Activated naive CD8-positive, alpha-beta T cell treated with anti-CD3 and anti-CD28 coated beads for 36 hours (primary cell): ENCODE data around the gene PRSS33. TPM values are rescaled to one million over a fixed set of nuclear protein-coding genes. Genes with fewer than 3 reads are reported as not detected.

Experiments used
- DNase-seq: peaks from one replicate; pipeline ENCODE4 v3.0.0; 2021
- H3K27ac Mint-ChIP-seq: one replicate; pipeline ENCODE4 v1.8.0; 2022; ENCODE audit warnings: mild to moderate bottlenecking, moderate library complexity, mixed read lengths
- H3K27me3 Mint-ChIP-seq: one replicate; pipeline ENCODE4 v1.8.0; 2022; ENCODE audit warnings: mild to moderate bottlenecking, mixed read lengths
- H3K36me3 Mint-ChIP-seq: one replicate; pipeline ENCODE4 v1.8.0; 2021; ENCODE audit warnings: mild to moderate bottlenecking, mixed read lengths
- H3K4me1 Mint-ChIP-seq: one replicate; pipeline ENCODE4 v1.8.0; 2021; ENCODE audit warnings: mixed read lengths
- H3K4me3 Mint-ChIP-seq: one replicate; pipeline ENCODE4 v1.8.0; 2022; ENCODE audit warnings: mild to moderate bottlenecking, moderate library complexity, mixed read lengths
- H3K9me3 Mint-ChIP-seq: one replicate; pipeline ENCODE4 v1.8.0; 2022; ENCODE audit warnings: mixed read lengths
- total RNA-seq, 2 experiments: library from RNA; stranded (reverse); gene quantifications; one replicate each; pipeline ENCODE4 v1.2.3, GENCODE V29; 2021

The PRSS33 gene
- total RNA-seq, 2 experiments from 2014 or later: 0.40 to 0.54 TPM

DNA sequence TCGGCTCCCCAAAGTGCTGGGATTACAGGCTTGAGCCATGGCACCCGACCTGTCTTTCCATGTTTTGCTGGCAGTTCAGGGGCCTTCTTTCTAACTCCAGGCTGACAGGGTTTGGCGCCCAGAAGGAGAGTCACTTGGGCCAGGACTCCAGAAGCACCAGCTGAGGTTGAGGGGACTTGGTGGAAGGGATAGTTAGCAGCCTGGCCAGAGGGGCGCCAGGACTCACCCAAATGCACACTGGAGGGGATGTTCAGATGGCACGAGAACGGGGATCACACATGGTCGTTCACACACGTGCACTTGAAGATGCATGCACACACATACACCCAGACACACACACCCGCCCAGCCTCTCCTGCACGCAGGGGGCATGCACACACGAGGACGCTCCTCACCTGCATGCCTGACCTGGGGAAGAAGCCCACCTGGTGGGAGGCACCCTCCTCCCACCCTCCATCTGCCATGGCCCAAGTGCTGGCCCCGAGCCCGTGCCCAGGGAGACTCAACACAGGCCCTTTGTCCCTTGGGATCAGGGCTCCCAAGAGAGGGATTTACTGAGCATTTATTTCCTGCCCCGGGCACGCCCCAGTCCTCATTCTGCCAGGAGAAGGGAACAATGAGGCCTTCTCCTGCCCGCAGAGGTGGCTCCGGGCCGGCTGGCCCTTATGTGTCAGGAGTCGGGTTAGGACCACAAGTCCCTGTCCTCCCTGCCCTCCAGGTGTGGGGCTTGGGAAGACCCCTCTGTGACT, 27.4 kb upstream of the PRSS33 start:
- Mint-ChIP-seq H3K36me3 (peaks cover 1% of the 10 kb centered on the region), H3K4me1 (no peaks in the 10 kb centered on the region), H3K9me3 (no peaks in the 10 kb centered on the region), H3K4me3 (no peak overlapping the region), H3K27ac (no peak overlapping the region), H3K27me3 (peaks cover 3% of the 10 kb centered on the region)
- DNase-seq: no peak

DNA sequence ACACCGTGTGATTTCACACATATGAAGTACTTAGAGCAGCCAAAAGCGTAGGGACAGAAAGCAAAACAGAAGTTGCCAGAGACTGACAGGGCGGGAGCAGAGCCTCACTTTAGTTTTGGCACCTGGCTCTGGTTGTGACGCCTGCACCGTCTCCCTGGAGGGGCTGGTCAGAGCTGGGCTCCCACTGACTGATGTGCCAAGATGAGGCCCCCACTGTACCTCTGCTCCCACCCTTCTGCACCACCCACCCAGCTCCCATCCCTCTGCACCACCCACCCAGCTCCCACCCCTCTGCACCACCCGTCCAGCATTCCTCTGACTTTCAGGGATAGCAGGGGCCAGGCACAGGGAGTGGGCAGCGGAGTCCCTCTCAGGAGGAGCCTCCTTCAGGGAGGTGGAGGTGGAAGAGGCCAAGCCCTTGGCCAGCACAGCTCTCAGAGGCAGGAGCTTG, 26.4 kb upstream of the PRSS33 start:
- Mint-ChIP-seq H3K27me3 (peaks cover 5% of the 10 kb centered on the region), H3K9me3 (no peaks in the 10 kb centered on the region), H3K27ac (no peak overlapping the region), H3K4me1 (no peaks in the 10 kb centered on the region), H3K36me3 (peaks cover 1% of the 10 kb centered on the region), H3K4me3 (no peak overlapping the region)
- no peak for DNase-seq

DNA sequence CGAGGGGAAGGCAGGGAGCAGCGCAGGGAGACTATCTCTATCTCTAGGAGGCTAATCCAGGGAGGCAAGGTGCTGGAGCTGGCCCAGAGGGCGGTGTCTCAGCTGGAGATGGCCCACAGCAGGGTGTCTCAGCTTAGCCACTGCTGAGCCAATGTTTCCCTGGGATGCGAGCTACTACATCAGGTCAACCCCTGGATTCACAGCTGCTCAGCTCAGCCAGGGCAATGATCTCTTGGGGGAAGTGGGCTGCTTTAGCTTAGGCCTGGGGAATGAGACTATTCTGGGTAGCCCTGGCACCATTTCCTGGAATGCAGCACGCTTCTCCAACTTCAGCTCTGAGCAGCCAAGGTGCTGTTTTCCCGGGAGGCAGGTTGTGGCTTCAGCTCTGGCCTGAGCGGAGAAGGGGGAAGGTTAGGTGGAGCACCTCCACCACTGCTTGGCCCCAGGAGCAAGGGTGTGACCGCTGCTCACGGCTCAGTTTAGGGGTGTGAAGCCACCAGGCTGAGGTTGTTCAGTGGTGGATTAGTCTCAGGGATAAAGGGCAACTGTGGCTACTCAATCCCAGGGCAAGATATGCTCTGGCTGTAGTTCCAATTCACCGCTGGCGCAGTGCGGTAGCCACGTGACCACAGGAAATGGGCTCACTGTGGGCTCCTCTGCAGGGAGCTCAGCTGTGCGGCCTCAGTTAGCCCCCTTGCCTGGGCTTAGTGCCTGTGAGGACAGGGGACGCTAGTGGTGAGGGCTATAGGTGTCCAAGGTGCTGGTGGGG, 24.5 kb upstream of the PRSS33 start:
- H3K27ac Mint-ChIP-seq: no peak overlapping the region
- peaks cover 10% of the 10 kb centered on the region for H3K27me3 Mint-ChIP-seq
- H3K36me3 Mint-ChIP-seq: no peaks in the 10 kb centered on the region
- H3K4me1 Mint-ChIP-seq: no peaks in the 10 kb centered on the region
- H3K4me3 Mint-ChIP-seq: no peak overlapping the region
- DNase-seq: no peak
- no peaks in the 10 kb centered on the region for H3K9me3 Mint-ChIP-seq

DNA sequence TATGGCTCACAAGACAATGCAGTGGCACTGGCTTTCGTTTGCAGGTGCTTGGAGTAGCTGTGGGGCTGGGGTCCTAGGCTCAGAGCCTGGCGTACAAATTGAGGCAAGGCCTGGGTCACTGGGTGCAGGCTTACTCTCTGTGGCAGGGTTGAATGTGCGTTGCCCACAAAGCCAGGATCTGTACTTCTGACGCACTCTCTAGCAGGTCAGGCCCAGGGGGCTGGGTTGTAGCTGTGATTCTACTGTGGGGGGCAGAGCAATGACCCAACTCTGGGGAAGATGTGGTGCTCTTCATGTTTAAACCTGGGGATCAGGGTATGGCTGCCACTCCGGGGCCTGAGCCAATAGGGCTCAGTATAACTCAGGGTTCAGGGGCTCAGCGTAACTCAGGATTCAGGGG, 23.3 kb upstream of the PRSS33 start:
- no peak overlapping the region for H3K4me3 Mint-ChIP-seq
- H3K27ac Mint-ChIP-seq: no peak overlapping the region
- peaks cover 10% of the 10 kb centered on the region for H3K27me3 Mint-ChIP-seq
- no peaks in the 10 kb centered on the region for H3K36me3 Mint-ChIP-seq
- no peaks in the 10 kb centered on the region for H3K9me3 Mint-ChIP-seq
- DNase-seq: no peak
- no peaks in the 10 kb centered on the region for H3K4me1 Mint-ChIP-seq

GRCh38 chr16:2809149-2809760, 21.9 kb upstream of the PRSS33 start:
- no peak for DNase-seq
- Mint-ChIP-seq H3K4me1 (no peaks in the 10 kb centered on the region), H3K9me3 (peaks cover 2% of the 10 kb centered on the region), H3K27me3 (peaks cover 10% of the 10 kb centered on the region), H3K4me3 (no peak overlapping the region), H3K27ac (no peak overlapping the region), H3K36me3 (no peaks in the 10 kb centered on the region)

DNA sequence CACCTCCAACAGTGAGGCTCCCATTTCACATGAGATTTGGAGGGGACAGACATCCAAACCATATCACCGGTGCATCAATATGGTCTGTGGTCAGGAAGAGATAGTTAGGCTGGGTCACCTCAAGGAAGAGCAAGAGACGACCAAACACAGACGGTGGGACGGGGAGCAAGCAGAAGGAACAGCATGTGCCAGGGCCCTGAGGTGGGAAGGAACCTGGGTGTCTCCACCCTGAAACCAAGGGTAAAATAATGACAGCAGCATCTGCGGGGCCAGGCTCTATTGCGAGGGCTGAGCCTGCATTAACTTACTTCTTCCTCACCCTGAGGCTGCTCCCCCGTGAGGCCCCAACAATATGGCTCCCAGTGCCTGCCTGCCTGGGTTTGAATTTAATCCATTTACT, 20.8 kb upstream of the PRSS33 start:
- Mint-ChIP-seq H3K27ac (no peak overlapping the region), H3K36me3 (no peaks in the 10 kb centered on the region), H3K27me3 (peaks cover 10% of the 10 kb centered on the region), H3K4me1 (no peaks in the 10 kb centered on the region), H3K4me3 (no peak overlapping the region), H3K9me3 (peaks cover 11% of the 10 kb centered on the region)
- DNase-seq: no peak

DNA sequence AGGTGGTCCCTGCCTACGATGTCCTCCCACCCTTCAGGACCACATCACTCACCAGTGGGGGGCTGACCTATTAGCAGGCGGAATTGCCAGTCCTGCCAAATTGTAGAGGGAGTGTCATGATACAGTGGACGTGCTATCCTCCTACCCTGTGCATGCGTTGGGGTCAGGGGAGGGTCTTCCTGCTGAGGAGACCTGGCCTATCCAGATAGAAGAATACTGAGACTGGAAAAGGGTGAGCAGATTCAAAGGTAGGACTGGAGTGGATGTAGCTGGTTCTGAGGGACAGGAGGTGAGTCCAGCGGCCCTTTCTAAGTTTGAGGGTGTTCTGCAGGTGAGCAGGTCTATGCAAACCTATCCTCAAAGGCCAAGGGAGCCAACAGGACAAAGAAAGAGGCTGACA, 18.9 kb upstream of the PRSS33 start:
- DNase-seq: no peak
- H3K27ac Mint-ChIP-seq: no peak overlapping the region
- peaks cover 15% of the 10 kb centered on the region for H3K9me3 Mint-ChIP-seq
- H3K4me3 Mint-ChIP-seq: no peak overlapping the region
- H3K4me1 Mint-ChIP-seq: no peaks in the 10 kb centered on the region
- H3K36me3 Mint-ChIP-seq: no peaks in the 10 kb centered on the region
- H3K27me3 Mint-ChIP-seq: peaks cover 7% of the 10 kb centered on the region

- peaks cover 7% of the 10 kb centered on the region for H3K27me3 Mint-ChIP-seq
- H3K4me1 Mint-ChIP-seq: no peaks in the 10 kb centered on the region
- DNase-seq: no peak
- peaks cover 15% of the 10 kb centered on the region for H3K9me3 Mint-ChIP-seq
- no peak overlapping the region for H3K4me3 Mint-ChIP-seq
- no peaks in the 10 kb centered on the region for H3K36me3 Mint-ChIP-seq
- H3K27ac Mint-ChIP-seq: no peak overlapping the region
Observed at GRCh38 chr16:2804728-2805127, 17.4 kb upstream of the PRSS33 start.

DNA sequence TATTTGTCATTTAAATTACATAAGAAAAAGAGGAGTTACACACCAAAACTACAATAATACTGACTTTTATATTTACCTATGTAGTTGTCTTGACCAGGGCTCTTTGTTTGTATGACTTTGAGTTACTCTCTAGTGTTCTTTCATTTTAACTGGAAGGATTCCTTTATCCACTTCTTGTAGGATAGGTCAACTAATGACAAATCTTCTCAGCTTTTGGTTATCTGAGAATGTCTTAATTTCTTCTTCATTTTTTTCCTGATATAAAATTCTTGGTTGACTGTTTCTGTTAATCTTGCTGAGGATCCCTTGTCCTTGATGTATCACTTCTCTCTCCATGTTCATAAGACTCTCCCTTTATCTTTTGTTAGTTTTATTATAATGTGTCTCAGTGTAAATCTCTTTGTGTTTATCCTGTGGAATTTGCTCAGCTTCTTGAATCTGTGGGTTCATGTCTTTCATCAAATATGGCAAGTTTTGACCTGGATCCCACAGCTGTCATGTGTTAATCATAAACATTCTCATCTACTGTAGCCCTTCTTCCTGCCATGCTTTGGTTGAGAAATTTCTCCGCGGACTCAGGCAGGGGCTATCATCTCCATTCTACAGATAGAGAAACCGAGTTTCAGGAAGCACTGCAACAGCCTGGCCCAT, 16.3 kb upstream of the PRSS33 start:
- Mint-ChIP-seq H3K27ac (no peak overlapping the region), H3K9me3 (peaks cover 15% of the 10 kb centered on the region), H3K4me1 (no peaks in the 10 kb centered on the region), H3K4me3 (no peak overlapping the region), H3K36me3 (no peaks in the 10 kb centered on the region), H3K27me3 (peaks cover 4% of the 10 kb centered on the region)
- DNase-seq: no peak

DNA sequence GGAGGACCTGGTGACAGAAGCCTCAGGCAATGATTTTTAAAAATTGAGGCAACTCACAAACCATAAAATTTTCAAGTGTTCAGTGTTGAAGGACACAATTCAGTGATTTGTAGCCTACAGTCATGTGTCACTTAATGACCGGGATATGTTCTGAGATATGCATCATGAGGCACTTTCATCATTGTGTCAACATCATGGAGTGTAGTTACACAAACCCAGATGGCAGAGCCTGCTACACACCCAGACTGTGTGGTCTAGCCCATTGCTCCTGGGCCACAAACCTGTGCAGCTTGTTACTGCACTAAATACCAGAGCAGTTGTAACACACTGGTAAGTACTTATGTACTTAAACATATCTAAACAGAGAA, 12.5 kb upstream of the PRSS33 start:
- Mint-ChIP-seq H3K4me1 (no peaks in the 10 kb centered on the region), H3K9me3 (peaks cover 15% of the 10 kb centered on the region), H3K27me3 (peaks cover 7% of the 10 kb centered on the region), H3K36me3 (no peaks in the 10 kb centered on the region), H3K27ac (no peak overlapping the region), H3K4me3 (no peak overlapping the region)
- no peak for DNase-seq

DNA sequence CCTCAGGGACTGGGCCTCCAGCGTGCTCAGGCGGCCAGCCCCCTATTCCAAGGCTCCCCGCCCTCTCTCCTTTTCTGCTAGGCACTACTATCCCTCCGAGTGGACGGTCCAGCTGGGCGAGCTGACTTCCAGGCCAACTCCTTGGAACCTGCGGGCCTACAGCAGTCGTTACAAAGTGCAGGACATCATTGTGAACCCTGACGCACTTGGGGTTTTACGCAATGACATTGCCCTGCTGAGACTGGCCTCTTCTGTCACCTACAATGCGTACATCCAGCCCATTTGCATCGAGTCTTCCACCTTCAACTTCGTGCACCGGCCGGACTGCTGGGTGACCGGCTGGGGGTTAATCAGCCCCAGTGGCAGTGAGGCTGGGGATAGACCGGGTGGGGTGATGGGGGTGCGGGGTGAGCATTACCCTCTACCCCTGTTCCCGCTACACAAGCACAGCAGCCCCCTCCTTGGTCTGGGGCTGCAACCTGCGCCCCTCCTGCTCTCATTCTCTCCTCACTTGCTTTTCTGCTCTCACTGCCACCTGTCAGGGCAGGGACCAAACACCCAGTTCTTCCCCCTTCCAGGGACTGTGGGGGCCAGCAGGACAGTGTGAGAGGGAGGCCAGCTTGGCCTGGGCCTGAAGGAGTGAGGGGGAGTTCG, 12.0 kb upstream of the PRSS33 start:
- Mint-ChIP-seq H3K27me3 (peaks cover 11% of the 10 kb centered on the region), H3K4me3 (no peak overlapping the region), H3K9me3 (peaks cover 14% of the 10 kb centered on the region), H3K4me1 (no peaks in the 10 kb centered on the region), H3K27ac (no peak overlapping the region), H3K36me3 (no peaks in the 10 kb centered on the region)
- no peak for DNase-seq

- Mint-ChIP-seq H3K27me3 (peaks cover 16% of the 10 kb centered on the region), H3K4me3 (no peak overlapping the region), H3K27ac (no peak overlapping the region), H3K36me3 (no peaks in the 10 kb centered on the region), H3K9me3 (peaks cover 8% of the 10 kb centered on the region), H3K4me1 (no peaks in the 10 kb centered on the region)
- no peak for DNase-seq
Observed at GRCh38 chr16:2798723-2799204, 11.4 kb upstream of the PRSS33 start.

DNA sequence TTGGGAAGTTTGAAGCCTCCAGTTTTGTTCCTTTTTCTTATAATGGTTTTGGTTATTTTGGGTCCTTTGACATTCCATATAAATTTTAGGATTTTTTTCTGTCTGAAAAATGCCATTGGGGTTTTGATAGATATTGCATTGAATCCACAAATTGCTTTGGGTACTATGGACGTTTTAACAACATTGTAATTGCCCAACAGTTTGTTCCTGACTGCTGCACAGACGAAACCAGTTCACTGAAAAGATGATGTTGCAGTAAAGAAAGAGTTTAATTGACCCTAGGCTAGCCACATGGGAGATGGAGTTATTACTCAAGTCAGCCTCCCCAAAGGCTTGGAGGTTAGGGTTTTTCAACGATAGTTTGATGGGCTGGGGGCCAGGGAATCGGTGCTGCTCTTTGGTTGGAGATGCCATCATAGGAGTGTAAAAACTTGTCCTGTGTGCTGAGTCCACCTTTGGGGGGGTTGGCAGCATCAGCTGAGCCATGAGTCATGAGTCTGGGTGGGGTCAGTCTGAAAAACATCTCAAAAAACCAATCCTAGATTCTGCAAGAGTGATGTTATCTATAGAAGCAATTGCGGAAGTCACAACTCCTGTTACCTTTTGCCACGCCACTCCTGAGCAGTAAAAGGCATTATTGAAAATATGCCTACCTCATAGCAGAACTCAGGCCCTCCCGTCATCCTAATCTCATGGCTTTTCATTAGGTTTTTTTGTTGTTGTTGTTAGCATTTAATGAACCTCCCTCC, 8.2 kb upstream of the PRSS33 start:
- no peak for DNase-seq
- Mint-ChIP-seq H3K9me3 (no peaks in the 10 kb centered on the region), H3K4me1 (no peaks in the 10 kb centered on the region), H3K27ac (no peak overlapping the region), H3K4me3 (no peak overlapping the region), H3K27me3 (peaks cover 25% of the 10 kb centered on the region), H3K36me3 (no peaks in the 10 kb centered on the region)

- DNase-seq: no peak
- Mint-ChIP-seq H3K9me3 (no peaks in the 10 kb centered on the region), H3K27me3 (peaks cover 29% of the 10 kb centered on the region), H3K36me3 (no peaks in the 10 kb centered on the region), H3K4me1 (no peaks in the 10 kb centered on the region), H3K4me3 (no peak overlapping the region), H3K27ac (no peak overlapping the region)
Observed at GRCh38 chr16:2792940-2793339, 5.6 kb upstream of the PRSS33 start.
